Endothelial cell (in vitro differentiated cells): ENCODE results near the gene ZDHHC12. TPM values are rescaled to one million over a fixed set of nuclear protein-coding genes. Genes with fewer than 3 reads are reported as not detected.

Source experiments
- DNase-seq: peaks from one replicate; pipeline ENCODE4 v3.0.0; 2021; ENCODE audit warnings: low spot score
- H3K27ac Mint-ChIP-seq: one replicate; pipeline ENCODE4 v1.8.0; 2021; ENCODE audit warnings: mixed read lengths, inconsistent platforms; ENCODE audit not compliant: unreplicated experiment
- H3K27me3 Mint-ChIP-seq: one replicate; pipeline ENCODE4 v1.8.0; 2021; ENCODE audit warnings: mild to moderate bottlenecking, moderate library complexity, mixed read lengths, inconsistent platforms; ENCODE audit not compliant: unreplicated experiment
- H3K36me3 Mint-ChIP-seq: one replicate; pipeline ENCODE4 v1.8.0; 2021; ENCODE audit warnings: mild to moderate bottlenecking, low read depth, mixed read lengths, inconsistent platforms; ENCODE audit not compliant: unreplicated experiment
- H3K4me1 Mint-ChIP-seq: one replicate; pipeline ENCODE4 v1.8.0; 2021; ENCODE audit warnings: mild to moderate bottlenecking, mixed read lengths, inconsistent platforms; ENCODE audit not compliant: unreplicated experiment
- H3K4me3 Mint-ChIP-seq: one replicate; pipeline ENCODE4 v1.8.0; 2021; ENCODE audit warnings: mild to moderate bottlenecking, mixed read lengths, inconsistent platforms; ENCODE audit not compliant: unreplicated experiment
- H3K9me3 Mint-ChIP-seq: one replicate; pipeline ENCODE4 v1.8.0; 2021; ENCODE audit warnings: mixed read lengths, inconsistent platforms; ENCODE audit not compliant: unreplicated experiment
- CTCF ChIP-seq: fragments of 200-600 bp; sonication (generic); IDR thresholded peaks from one replicate; pipeline ENCODE4 v1.5.0; 2021; ENCODE audit warnings: antibody characterized with exemption; ENCODE audit not compliant: unreplicated experiment
- total RNA-seq: library from RNA; stranded (reverse); fragmentation: NEBNext Ultra II Directional; extraction: Animal tissue kit (Norgen Biotek cat#: 25700); gene quantifications from one replicate; pipeline ENCODE4 v1.2.1, GENCODE V29; 2021; ENCODE audit not compliant: unreplicated experiment

Gene ZDHHC12
- total RNA-seq, 1 donor from 2014 or later, result 42.1 TPM

DNA sequence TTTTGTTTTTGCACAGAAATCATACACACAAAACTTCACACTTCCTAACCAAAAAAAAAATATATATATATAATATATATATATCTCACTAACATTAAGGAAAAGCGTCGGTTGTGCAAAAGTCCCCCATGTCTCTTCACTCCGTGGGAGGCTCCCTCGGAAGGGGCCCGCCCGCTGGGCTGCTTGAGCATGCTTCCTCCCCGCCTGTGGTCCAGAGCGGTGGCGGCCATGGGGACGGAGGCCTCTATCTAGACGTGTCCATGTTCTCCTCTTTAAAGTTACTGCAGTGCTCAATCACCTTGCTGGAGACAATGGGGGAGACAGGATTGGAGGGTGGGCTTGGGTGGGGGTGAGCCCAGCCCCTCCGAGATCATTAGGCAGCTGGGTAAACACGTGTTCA is 7.2 kb upstream of the ZDHHC12 start:
- no peak for TF ChIP-seq CTCF
- H3K9me3 Mint-ChIP-seq, result no peaks in the 10 kb centered on the region
- H3K27me3 Mint-ChIP-seq, result peaks cover 8% of the 10 kb centered on the region
- H3K27ac Mint-ChIP-seq, result no peak overlapping the region
- no peak for DNase-seq
- H3K4me3 Mint-ChIP-seq, result no peak overlapping the region
- no peaks in the 10 kb centered on the region for H3K4me1 Mint-ChIP-seq
- no peaks in the 10 kb centered on the region for H3K36me3 Mint-ChIP-seq

DNA sequence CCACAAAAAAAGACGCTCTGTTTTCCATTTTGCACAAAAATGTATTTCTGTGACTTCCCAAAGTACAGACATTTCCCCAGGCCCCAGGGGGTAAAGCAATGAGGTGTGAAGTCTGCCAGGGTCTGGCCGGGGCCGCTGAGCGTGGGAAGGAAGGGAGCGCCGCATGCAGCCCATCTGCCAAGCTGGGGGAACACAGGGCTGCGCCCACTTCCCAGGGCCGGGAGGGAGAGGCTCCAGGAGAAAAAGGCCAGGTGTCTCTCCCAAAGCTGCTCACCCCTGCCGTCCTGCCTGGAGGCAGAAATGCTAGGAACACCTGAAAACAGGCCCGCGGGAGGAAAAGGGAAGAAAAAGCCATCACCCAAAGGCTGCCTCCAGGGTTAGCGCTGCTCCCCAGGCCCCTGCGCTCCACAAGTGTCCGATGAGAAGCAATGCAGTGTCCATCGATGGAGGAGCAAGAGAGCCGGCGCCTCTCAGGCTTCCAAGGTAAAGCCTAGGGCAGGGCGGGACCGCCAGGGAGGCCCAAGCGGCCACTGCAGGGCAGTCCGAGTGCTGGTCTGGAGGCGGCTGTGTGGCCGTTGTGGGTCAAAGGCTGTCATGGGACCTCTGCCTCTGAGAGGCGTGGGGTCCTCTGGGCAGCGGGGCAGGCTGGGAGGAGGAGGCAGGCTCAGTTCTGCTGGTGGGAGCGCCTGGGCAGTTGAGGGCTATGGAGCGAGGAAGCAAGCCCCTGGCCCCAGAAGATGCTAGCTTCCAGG is 6.0 kb upstream of the ZDHHC12 start:
- no peak for TF ChIP-seq CTCF
- peaks cover 7% of the 10 kb centered on the region for H3K27me3 Mint-ChIP-seq
- no peaks in the 10 kb centered on the region for H3K36me3 Mint-ChIP-seq
- no peak overlapping the region for H3K27ac Mint-ChIP-seq
- no peak for DNase-seq
- H3K4me1 Mint-ChIP-seq, result peaks cover 2% of the 10 kb centered on the region
- no peak overlapping the region for H3K4me3 Mint-ChIP-seq
- H3K9me3 Mint-ChIP-seq, result no peaks in the 10 kb centered on the region

DNA sequence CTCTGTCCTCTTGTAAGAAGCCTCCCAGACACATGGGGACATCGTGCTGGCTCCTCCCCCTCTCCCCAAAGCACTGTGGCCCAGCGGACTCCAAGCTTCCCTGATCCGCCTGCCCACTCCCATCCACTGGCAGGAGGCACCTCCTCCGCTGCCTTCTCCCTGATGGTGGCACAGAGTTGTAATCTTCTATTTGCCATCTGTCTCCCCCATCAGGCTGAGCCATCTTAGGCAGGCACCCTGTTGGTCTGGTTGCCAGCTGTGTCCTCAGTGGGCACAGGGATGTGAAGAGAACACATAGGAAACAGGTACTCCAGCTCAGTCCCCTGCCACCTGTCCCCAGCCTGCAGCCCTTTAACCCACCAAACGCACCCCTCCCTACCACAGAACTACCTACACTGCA is 5.4 kb upstream of the ZDHHC12 start:
- DNase-seq, result no peak
- no peak for TF ChIP-seq CTCF
- Mint-ChIP-seq H3K4me1 (peaks cover 8% of the 10 kb centered on the region), H3K27me3 (peaks cover 7% of the 10 kb centered on the region), H3K27ac (no peak overlapping the region), H3K9me3 (no peaks in the 10 kb centered on the region), H3K36me3 (peaks cover 6% of the 10 kb centered on the region), H3K4me3 (no peak overlapping the region)

DNA sequence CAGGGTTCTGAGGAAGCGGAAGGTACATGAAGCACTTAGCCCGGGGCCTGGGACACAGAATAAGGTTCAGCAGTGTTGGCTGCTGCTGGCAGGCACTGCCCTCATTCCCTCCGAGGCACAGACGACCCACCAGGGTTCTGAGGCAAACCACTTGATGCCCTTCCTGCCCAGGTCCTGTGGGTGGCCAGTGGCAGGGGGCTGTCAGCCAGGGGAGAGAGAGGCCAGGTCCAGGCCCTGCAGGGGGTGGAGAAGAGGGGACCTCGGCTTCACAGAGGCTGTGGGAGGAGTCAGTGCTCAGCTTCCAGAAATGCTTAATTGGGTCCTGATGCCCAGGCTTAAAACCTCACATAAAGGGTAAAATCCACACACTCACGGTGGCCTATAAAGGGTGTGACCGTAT is 4.4 kb upstream of the ZDHHC12 start:
- no peak for TF ChIP-seq CTCF
- Mint-ChIP-seq H3K9me3 (no peaks in the 10 kb centered on the region), H3K27me3 (peaks cover 11% of the 10 kb centered on the region), H3K27ac (no peak overlapping the region), H3K4me3 (no peak overlapping the region), H3K4me1 (peaks cover 12% of the 10 kb centered on the region), H3K36me3 (peaks cover 7% of the 10 kb centered on the region)
- DNase-seq, result no peak

DNA sequence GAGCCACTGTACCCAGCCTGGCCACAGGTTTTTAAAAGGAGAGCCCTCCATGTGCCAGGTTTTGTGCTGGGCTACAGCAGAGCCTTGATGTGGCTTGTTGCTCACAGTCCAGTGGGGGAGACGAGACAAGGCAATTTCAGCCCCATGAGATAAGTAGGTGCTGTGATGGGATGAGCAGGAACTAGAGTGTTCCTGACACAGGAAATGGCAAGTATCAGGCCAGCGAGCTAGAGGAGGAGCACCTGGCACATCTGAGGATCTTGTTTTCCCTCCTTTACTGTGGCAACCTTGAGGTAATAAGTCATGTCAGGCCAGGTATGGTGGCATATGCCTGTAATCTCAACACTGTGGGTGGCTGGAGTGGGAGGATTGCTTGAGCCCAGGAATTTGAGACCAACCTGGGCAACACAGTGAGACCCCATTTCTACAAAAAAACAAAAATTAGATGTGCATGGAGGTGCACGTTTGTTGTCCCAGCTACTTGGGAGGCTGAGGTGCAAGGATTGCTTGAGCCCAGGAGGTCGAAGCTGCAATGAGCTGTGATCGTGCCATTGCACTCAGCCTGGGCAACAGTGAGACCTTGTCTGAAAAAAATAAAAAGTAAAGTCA is 3.8 kb upstream of the ZDHHC12 start:
- H3K36me3 Mint-ChIP-seq, result peaks cover 10% of the 10 kb centered on the region
- DNase-seq, result no peak
- H3K9me3 Mint-ChIP-seq, result no peaks in the 10 kb centered on the region
- H3K4me1 Mint-ChIP-seq, result peaks cover 18% of the 10 kb centered on the region
- peak overlapping the region; percentile 66 for H3K4me3 Mint-ChIP-seq
- peaks cover 13% of the 10 kb centered on the region for H3K27me3 Mint-ChIP-seq
- H3K27ac Mint-ChIP-seq, result no peak overlapping the region
- TF ChIP-seq CTCF, result no peak
